AG04449 (cell line): ENCODE measurements around the gene HIVEP2.

ENCODE experiments used
- CTCF ChIA-PET: fragments of 350-600 bp; formaldehyde crosslinking; extraction: SDS; loops from one replicate; lab custom pipeline; 2021; ENCODE audit warnings: antibody characterized with exemption; lab: Yijun Ruan, JAX
- POLR2A ChIA-PET: fragments of 400-600, 350-600 bp; formaldehyde crosslinking; extraction: SDS; loops from one replicate; lab custom pipeline; 2020; ENCODE audit warnings: antibody characterized with exemption, inconsistent platforms; lab: Yijun Ruan, JAX
- DNase-seq: peaks from one replicate; pipeline ENCODE4 v3.0.0-alpha.2; 2010; ENCODE audit warnings: low read depth, low spot score
- H3K4me3 ChIP-seq: 2 replicates; pipeline ENCODE4 v1.5.1; 2011; ENCODE audit warnings: low read depth, mild to moderate bottlenecking, control low read depth, low read length
- CTCF ChIP-seq: IDR thresholded peaks from one replicate; pipeline ENCODE4 v1.5.1; 2011; ENCODE audit warnings: mild to moderate bottlenecking, moderate library complexity, low read length, control low read depth, inconsistent platforms; ENCODE audit not compliant: insufficient read depth; ENCODE audit errors: missing control alignments

HIVEP2 gene

GRCh38 chr6:142803032-142803431, 141.9 kb downstream of the HIVEP2 start:
- CTCF ChIA-PET = interaction anchor here (0.9 to 1.4 kb wide), 2 partner anchors 33 to 252 kb away, joined by 3 read pairs; no protein-coding TSS in a partner anchor
- POLR2A ChIA-PET = interaction anchor here (0.7 kb wide), 2 partner anchors 17 to 1908 kb away, joined by 3 read pairs; no protein-coding TSS in a partner anchor
- H3K4me3 ChIP-seq = no peak overlapping the region
- DNase-seq = no peak
- TF ChIP-seq CTCF = no peak

GRCh38 chr6:142802124-142802523, 142.9 kb downstream of the HIVEP2 start:
- no peak for TF ChIP-seq CTCF
- H3K4me3 ChIP-seq = no peak overlapping the region
- ChIA-PET CTCF (interaction anchor here (0.9 to 1.4 kb wide), 2 partner anchors 34 to 253 kb away, joined by 3 read pairs; no protein-coding TSS in a partner anchor), POLR2A (interaction anchor here (0.7 kb wide), 2 partner anchors 18 to 1909 kb away, joined by 3 read pairs; no protein-coding TSS in a partner anchor)
- peak; percentile 99 for DNase-seq

GRCh38 chr6:142800240-142800639, 144.7 kb downstream of the HIVEP2 start:
- CTCF ChIA-PET = no interaction called here
- POLR2A ChIA-PET = no interaction called here
- no peak for DNase-seq
- TF ChIP-seq CTCF = no peak
- no peak overlapping the region for H3K4me3 ChIP-seq

- ChIA-PET CTCF (no interaction called here), POLR2A (no interaction called here)
These were observed 145.3 kb downstream of the HIVEP2 start for GRCh38 chr6:142799639-142800038.

GRCh38 chr6:142797159-142797558, 147.8 kb downstream of the HIVEP2 start:
- CTCF ChIA-PET = no interaction called here
- POLR2A ChIA-PET = no interaction called here
- no peak for TF ChIP-seq CTCF
- no peak overlapping the region for H3K4me3 ChIP-seq
- no peak for DNase-seq

More at GRCh38 chr6:142799639-142800038, 145.3 kb downstream of the HIVEP2 start:
- no peak for TF ChIP-seq CTCF
- no peak for DNase-seq
- no peak overlapping the region for H3K4me3 ChIP-seq

- peak; percentile 56 for DNase-seq
- H3K4me3 ChIP-seq = no peak overlapping the region
- ChIA-PET CTCF (no interaction called here), POLR2A (interaction anchor here (0.8 kb wide), 1 partner anchor 15 kb away, joined by 3 read pairs; no protein-coding TSS in a partner anchor)
- no peak for TF ChIP-seq CTCF
These were observed 148.4 kb downstream of the HIVEP2 start for GRCh38 chr6:142796571-142796970.
